Panc1 (cell line): ENCODE results near the gene CDC42EP3.

Experiments
- CTCF ChIP-seq: fragments of 450-650 bp; IDR thresholded peaks from 2 replicates; pipeline ENCODE4 v1.5.1; 2017; ENCODE audit warnings: mild to moderate bottlenecking
- POLR2AphosphoS5 ChIP-seq: IDR thresholded peaks from 2 replicates; pipeline ENCODE4 v1.6.1; 2012; ENCODE audit warnings: mild to moderate bottlenecking, low read depth, low read length, moderate library complexity
- REST ChIP-seq, 2 experiments: IDR thresholded peaks; 2 replicates each; pipeline ENCODE4 v1.6.1; 2011 to 2012; ENCODE audit warnings: low read depth in 2 of 2, control low read depth in 1 of 2, low read length in 1 of 2, mild to moderate bottlenecking in 1 of 2, moderate library complexity in 1 of 2; ENCODE audit not compliant: insufficient read depth in 1 of 2
- TCF7L2 ChIP-seq: IDR thresholded peaks from 2 replicates; pipeline ENCODE4 v1.6.1; 2011; ENCODE audit warnings: mild to moderate bottlenecking, low read depth, low read length, inconsistent platforms

- TF ChIP-seq CTCF (no peak), POLR2AphosphoS5 (no peak), TCF7L2 (no peak), REST (IDR thresholded peaks at IDR 0.05; ENCODE audit: insufficient read depth in 1 of 2, low read depth in 2 of 2, low read length in 1 of 2) (no peak)
Measured at GRCh38 chr2:37637985-37638384, 33.5 kb downstream of the CDC42EP3 start.
